ENCODE measurements around the gene TOR1B.
"Not testable (repeated sequence)": the region's sequence is repeated elsewhere in the genome, so short reads cannot be mapped to it uniquely, and the experiment has no call there.

TOR1B gene

GRCh38 chr9:129802833-129803675 lies at the start of gene TOR1B:
TOR1B (plus strand) TSS chr9:129803184; CDS start chr9:129803213, 29 bp downstream.
- DNase-seq (ENCODE audit: low read depth in 2 of 2), result peak; percentile 88

GRCh38 chr9:129755151-129755550 lies 47.8 kb upstream of the TOR1B start:
- DNase-seq (ENCODE audit: low read depth in 2 of 2), result no peak

GRCh38 chr9:129756191-129756590 lies 46.8 kb upstream of the TOR1B start:
- DNase-seq (ENCODE audit: low read depth in 2 of 2), result no peak

- no peak for DNase-seq (ENCODE audit: low read depth in 2 of 2)
Observed at GRCh38 chr9:129757045-129757444, 45.9 kb upstream of the TOR1B start.

- no peak for DNase-seq (ENCODE audit: low read depth in 2 of 2)
Observed at GRCh38 chr9:129759319-129759718, 43.7 kb upstream of the TOR1B start.

GRCh38 chr9:129759804-129760502 lies 43.0 kb upstream of the TOR1B start:
- DNase-seq (ENCODE audit: low read depth in 2 of 2), result no peak

GRCh38 chr9:129760784-129761183 lies 42.2 kb upstream of the TOR1B start:
- not testable (repeated sequence) for DNase-seq (ENCODE audit: low read depth in 2 of 2)

- DNase-seq (ENCODE audit: low read depth in 2 of 2), result no peak
Observed at GRCh38 chr9:129761293-129761900, 41.6 kb upstream of the TOR1B start.

GRCh38 chr9:129761901-129762369 lies 41.0 kb upstream of the TOR1B start:
- no peak for DNase-seq (ENCODE audit: low read depth in 2 of 2)

- DNase-seq (ENCODE audit: low read depth in 2 of 2), result not testable (repeated sequence)
Observed at GRCh38 chr9:129762370-129762984, 40.5 kb upstream of the TOR1B start.

GRCh38 chr9:129762985-129763926 lies 39.7 kb upstream of the TOR1B start:
- no peak for DNase-seq (ENCODE audit: low read depth in 2 of 2)

- no peak for DNase-seq (ENCODE audit: low read depth in 2 of 2)
Observed at GRCh38 chr9:129765764-129766317, 37.1 kb upstream of the TOR1B start.

GRCh38 chr9:129768486-129768885 lies 34.5 kb upstream of the TOR1B start:
- DNase-seq (ENCODE audit: low read depth in 2 of 2), result no peak

- no peak for DNase-seq (ENCODE audit: low read depth in 2 of 2)
Observed at GRCh38 chr9:129769669-129770068, 33.3 kb upstream of the TOR1B start.

GRCh38 chr9:129770741-129771140 lies 32.2 kb upstream of the TOR1B start:
- DNase-seq (ENCODE audit: low read depth in 2 of 2), result no peak

- no peak for DNase-seq (ENCODE audit: low read depth in 2 of 2)
Observed at GRCh38 chr9:129773262-129774048, 29.5 kb upstream of the TOR1B start.

- DNase-seq (ENCODE audit: low read depth in 2 of 2), result no peak
Observed at GRCh38 chr9:129774791-129775447, 28.1 kb upstream of the TOR1B start.

- DNase-seq (ENCODE audit: low read depth in 2 of 2), result no peak
Observed at GRCh38 chr9:129775448-129775798, 27.6 kb upstream of the TOR1B start.

- DNase-seq (ENCODE audit: low read depth in 2 of 2), result not testable (repeated sequence)
Observed at GRCh38 chr9:129776096-129776495, 26.9 kb upstream of the TOR1B start.

All from stimulated activated CD4-positive, alpha-beta T cell treated with anti-CD3 and anti-CD28 coated beads, Interleukin-4, amount 100 ng/mL, for 48 hours (primary cell).